ENCODE measurements around the gene SWAP70.
"Not testable (repeated sequence)": the region's sequence is repeated elsewhere in the genome, so short reads cannot be mapped to it uniquely, and the experiment has no call there.

The SWAP70 gene

GRCh38 chr11:9663699-9664275 is at the start of gene SWAP70:
Gene SWAP70, plus strand, starts transcription at chr11:9664077. Its CDS starts 103 bp downstream, at chr11:9664180.
- DNase-seq (ENCODE audit: low read depth) = peak; percentile 53

- no peak for DNase-seq (ENCODE audit: low read depth)
These were observed 48.8 kb upstream of the SWAP70 start for GRCh38 chr11:9615031-9615451.

- no peak for DNase-seq (ENCODE audit: low read depth)
These were observed 47.7 kb upstream of the SWAP70 start for GRCh38 chr11:9616042-9616675.

GRCh38 chr11:9616858-9617257 is 47.0 kb upstream of the SWAP70 start:
- no peak for DNase-seq (ENCODE audit: low read depth)

- DNase-seq (ENCODE audit: low read depth) = no peak
These were observed 45.9 kb upstream of the SWAP70 start for GRCh38 chr11:9617940-9618339.

- DNase-seq (ENCODE audit: low read depth) = no peak
These were observed 44.9 kb upstream of the SWAP70 start for GRCh38 chr11:9619004-9619403.

- no peak for DNase-seq (ENCODE audit: low read depth)
These were observed 43.9 kb upstream of the SWAP70 start for GRCh38 chr11:9619971-9620370.

GRCh38 chr11:9622353-9622752 is 41.5 kb upstream of the SWAP70 start:
- not testable (repeated sequence) for DNase-seq (ENCODE audit: low read depth)

- DNase-seq (ENCODE audit: low read depth) = not testable (repeated sequence)
These were observed 40.8 kb upstream of the SWAP70 start for GRCh38 chr11:9623053-9623452.

- no peak for DNase-seq (ENCODE audit: low read depth)
These were observed 39.4 kb upstream of the SWAP70 start for GRCh38 chr11:9624448-9624847.

- no peak for DNase-seq (ENCODE audit: low read depth)
These were observed 38.7 kb upstream of the SWAP70 start for GRCh38 chr11:9625162-9625561.

GRCh38 chr11:9625728-9626127 is 38.1 kb upstream of the SWAP70 start:
- no peak for DNase-seq (ENCODE audit: low read depth)

- DNase-seq (ENCODE audit: low read depth) = no peak
These were observed 37.1 kb upstream of the SWAP70 start for GRCh38 chr11:9626496-9627394.

GRCh38 chr11:9629064-9629463 is 34.8 kb upstream of the SWAP70 start:
- no peak for DNase-seq (ENCODE audit: low read depth)

- DNase-seq (ENCODE audit: low read depth) = no peak
These were observed 30.2 kb upstream of the SWAP70 start for GRCh38 chr11:9633679-9634078.

- DNase-seq (ENCODE audit: low read depth) = no peak
These were observed 27.2 kb upstream of the SWAP70 start for GRCh38 chr11:9636691-9637090.

- DNase-seq (ENCODE audit: low read depth) = no peak
These were observed 24.8 kb upstream of the SWAP70 start for GRCh38 chr11:9639099-9639498.

GRCh38 chr11:9639985-9640384 is 23.9 kb upstream of the SWAP70 start:
- DNase-seq (ENCODE audit: low read depth) = no peak

- no peak for DNase-seq (ENCODE audit: low read depth)
These were observed 21.0 kb upstream of the SWAP70 start for GRCh38 chr11:9642894-9643293.

- DNase-seq (ENCODE audit: low read depth) = no peak
These were observed 20.1 kb upstream of the SWAP70 start for GRCh38 chr11:9643751-9644150.

GRCh38 chr11:9645881-9646280 is 18.0 kb upstream of the SWAP70 start:
- no peak for DNase-seq (ENCODE audit: low read depth)

- DNase-seq (ENCODE audit: low read depth) = no peak
These were observed 17.6 kb upstream of the SWAP70 start for GRCh38 chr11:9646324-9646723.

GRCh38 chr11:9651481-9651880 is 12.4 kb upstream of the SWAP70 start:
- no peak for DNase-seq (ENCODE audit: low read depth)

All from activated T-helper 1 cell treated with Interleukin-2 at 50 U/mL for 16 hours (primary cell).